ENCODE results near the gene IL1A.

IL1A gene

DNA sequence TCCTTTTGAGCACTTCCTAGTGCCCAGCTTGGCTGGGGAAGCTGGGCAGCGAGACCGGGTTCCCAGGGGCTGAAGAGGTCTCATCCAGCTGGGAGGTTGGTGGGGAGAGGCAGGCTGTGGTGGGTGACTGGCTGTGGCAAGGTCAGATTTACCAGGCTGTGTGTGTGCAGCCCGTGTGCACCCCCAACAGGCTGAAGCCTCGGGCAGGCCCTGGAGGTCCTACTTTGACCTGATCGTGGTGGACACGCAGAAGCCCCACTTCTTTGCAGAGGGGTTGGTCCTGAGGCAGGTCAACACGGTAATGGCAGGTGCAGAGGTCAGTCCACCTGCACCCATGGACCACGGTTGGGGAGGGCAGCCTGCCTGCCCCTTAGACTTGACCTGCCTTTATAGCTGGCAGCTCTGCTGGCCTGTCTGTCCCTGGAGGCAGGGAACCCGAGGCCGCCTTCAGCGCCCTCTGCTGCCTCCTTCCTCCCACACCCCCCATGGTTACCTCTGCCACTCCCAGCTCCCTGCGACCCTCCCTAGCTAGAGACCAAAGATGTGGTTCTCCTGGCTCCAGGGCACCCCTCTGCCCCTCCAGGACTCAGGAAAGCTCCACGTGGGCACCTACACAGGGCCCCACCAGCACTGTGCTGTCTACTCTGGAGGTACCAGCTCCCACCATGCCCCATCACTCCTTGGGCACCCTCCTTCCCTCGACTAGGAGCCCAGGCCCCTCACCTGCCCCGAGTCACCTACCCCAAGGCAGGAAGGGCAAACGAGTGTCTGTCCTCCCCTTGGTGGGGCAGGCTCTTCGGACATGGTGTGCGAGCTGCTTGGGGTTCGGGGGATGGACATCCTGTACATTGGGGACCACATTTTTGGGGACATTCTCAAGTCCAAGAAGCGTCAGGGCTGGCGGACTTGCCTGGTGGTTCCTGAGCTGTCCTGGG is 59.4 kb downstream of the IL1A start:
- DNase-seq, result no peak

GRCh38 chr2:112723995-112724394 is 60.3 kb downstream of the IL1A start:
- no peak for DNase-seq

All from NCI-H187 treated with DMSO at 0.1 percent for 48 hours (cell line).